ENCODE data around the gene TLE7.

DNA sequence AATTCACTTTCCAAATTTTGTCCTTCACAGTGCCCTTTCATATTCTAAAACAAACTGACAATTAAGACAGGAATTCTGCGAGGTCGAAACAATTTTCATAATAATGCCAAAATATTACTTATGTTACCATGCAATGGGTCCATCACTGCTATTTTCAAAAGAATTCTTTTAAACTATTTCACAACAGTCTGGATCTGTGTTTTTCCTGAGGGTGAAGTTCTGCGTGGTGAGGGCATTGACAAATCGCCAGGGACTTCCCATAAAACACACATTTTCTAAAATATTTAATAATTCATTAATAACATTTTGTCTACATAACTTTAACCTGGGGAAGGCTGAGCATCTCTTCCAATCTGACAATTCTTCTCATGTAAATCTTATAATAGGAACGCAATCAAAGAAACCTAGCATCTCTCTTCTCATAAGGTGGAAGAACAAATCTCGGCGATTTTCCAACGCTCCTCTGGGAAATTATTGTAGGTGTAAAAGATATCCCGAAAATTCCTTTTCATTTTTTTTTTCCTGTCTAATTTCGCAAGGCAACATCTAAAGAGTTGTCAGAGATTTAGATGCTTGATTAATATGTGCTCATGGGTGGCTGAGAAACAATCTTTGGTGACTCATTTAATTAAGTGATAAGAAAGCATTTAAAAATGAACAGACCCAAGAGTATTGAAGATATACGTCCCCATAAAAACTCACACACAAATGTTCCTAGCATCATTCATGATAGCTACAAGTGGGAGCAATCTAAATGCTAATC lies 41.9 kb downstream of the TLE7 start:
- TF ChIP-seq CTCF (IDR thresholded peaks at IDR 0.05; ENCODE audit: borderline replicate concordance, extremely low read depth, low read length, poor library complexity, severe bottlenecking): no peak
- no peak for TF ChIP-seq EZH2 (IDR thresholded peaks at IDR 0.05; ENCODE audit: borderline replicate concordance, low read depth, low read length, severe bottlenecking)
